H1 (cell line): ENCODE results near the gene TXNDC5. TPM values are rescaled to one million over a fixed set of nuclear protein-coding genes. Genes with fewer than 3 reads are reported as not detected.

Experiments used
- CTCF ChIA-PET: fragments of 300-600 bp; sonication (Branson Sonifier 250); formaldehyde crosslinking; loops from one replicate; lab custom pipeline; 2021; ENCODE audit not compliant: partially characterized antibody; lab: Charles Lee
- POLR2A ChIA-PET: fragments of 300-600 bp; sonication (Branson Sonifier 250); formaldehyde crosslinking; loops from one replicate; lab custom pipeline; 2021; ENCODE audit warnings: inconsistent platforms; ENCODE audit not compliant: partially characterized antibody; lab: Charles Lee
- DNase-seq, 2 experiments: peaks; one replicate each; pipeline versions ENCODE4 v3.0.0 to v3.0.0-alpha.2; 2010 to 2022; ENCODE audit warnings: low spot score in 2 of 2, low read depth in 1 of 2, mixed read lengths in 1 of 2
- FAIRE-seq: peaks from 2 replicates; lab custom pipeline; 2011; peaks lifted over from hg19 to GRCh38; lab: Jason Lieb, UNC
- H2AFZ ChIP-seq: 2 replicates; pipeline ENCODE4 v1.8.1; 2012; ENCODE audit warnings: low read length, inconsistent platforms
- H2AK5ac ChIP-seq: 2 replicates; pipeline ENCODE4 v1.6.1; 2013; ENCODE audit warnings: low read depth, low read length
- H2BK120ac ChIP-seq: replicated peaks from 2 replicates; pipeline ENCODE3; 2013; ENCODE audit warnings: low read depth, low read length, inconsistent platforms
- H2BK12ac ChIP-seq: 2 replicates; pipeline ENCODE4 v1.6.1; 2013; ENCODE audit warnings: low read depth, low read length
- H2BK15ac ChIP-seq: 2 replicates; pipeline ENCODE4 v1.6.1; 2013; ENCODE audit warnings: low read length
- H2BK20ac ChIP-seq: 2 replicates; pipeline ENCODE4 v1.6.1; 2013; ENCODE audit warnings: low read length
- H2BK5ac ChIP-seq: 2 replicates; pipeline ENCODE4 v1.6.1; 2013; ENCODE audit warnings: low read depth, low read length
- H3K14ac ChIP-seq: 2 replicates; pipeline ENCODE4 v1.6.1; 2013; ENCODE audit warnings: inconsistent platforms; ENCODE audit not compliant: insufficient read length
- H3K18ac ChIP-seq: 2 replicates; pipeline ENCODE4 v1.6.1; 2013; ENCODE audit warnings: low read length; ENCODE audit errors: extremely low read depth
- H3K23ac ChIP-seq: 2 replicates; pipeline ENCODE4 v1.6.1; 2013; ENCODE audit warnings: inconsistent platforms; ENCODE audit not compliant: insufficient read length
- H3K23me2 ChIP-seq: 2 replicates; pipeline ENCODE4 v1.6.1; 2013; ENCODE audit warnings: low read depth, low read length
- H3K27ac ChIP-seq: 2 replicates; pipeline ENCODE4 v1.6.1; 2011; ENCODE audit warnings: low read depth, low read length, inconsistent platforms
- H3K27me3 ChIP-seq, 4 experiments: replicated peaks in 1 of 4; 1 replicate in 1 of 4; 2 replicates in 3 of 4; pipeline versions ENCODE4 v1.6.1 to v1.8.1; 2011 to 2013; ENCODE audit warnings: low read length in 3 of 4, mild to moderate bottlenecking in 3 of 4, inconsistent platforms in 2 of 4, mixed read lengths in 2 of 4, moderate library complexity in 1 of 4; ENCODE audit not compliant: control insufficient read depth in 3 of 4, insufficient read depth in 3 of 4; ENCODE audit errors: extremely low read depth in 1 of 4
- H3K36me3 ChIP-seq, 4 experiments: 2 replicates each; pipeline versions ENCODE4 v1.6.1 to v1.8.1; 2011 to 2013; ENCODE audit warnings: mild to moderate bottlenecking in 4 of 4, low read length in 3 of 4, moderate library complexity in 2 of 4, control low read depth in 1 of 4, inconsistent platforms in 1 of 4; ENCODE audit not compliant: insufficient read depth in 4 of 4, control insufficient read depth in 2 of 4
- H3K4ac ChIP-seq: replicated peaks from 2 replicates; pipeline ENCODE3; 2013; ENCODE audit warnings: low read length, low read depth, mixed read lengths, inconsistent platforms; ENCODE audit not compliant: insufficient read length
- H3K4me1 ChIP-seq, 4 experiments: replicated peaks in 1 of 4; 1 replicate in 1 of 4; 2 replicates in 3 of 4; pipeline versions ENCODE4 v1.6.1 to v1.8.1; 2011 to 2013; ENCODE audit warnings: low read length in 3 of 4, inconsistent platforms in 2 of 4, mixed read lengths in 1 of 4; ENCODE audit not compliant: insufficient read depth in 4 of 4, control insufficient read depth in 3 of 4
- H3K4me2 ChIP-seq, 2 experiments: 2 replicates each; pipeline versions ENCODE4 v1.6.1 to v1.8.1; 2011 to 2013; ENCODE audit warnings: low read depth in 2 of 2, low read length in 2 of 2, control low read depth in 1 of 2, inconsistent platforms in 1 of 2, mild to moderate bottlenecking in 1 of 2; ENCODE audit not compliant: insufficient read depth in 1 of 2
- H3K4me3 ChIP-seq, 4 experiments: fragments of 200-600, 300-600 bp in 1 of 4; sonication (generic), shearing (Covaris generic), sonication (Bioruptor Twin) in 1 of 4; 2 replicates each; pipeline versions ENCODE4 v1.5.1 to v1.8.1; 2011 to 2016; ENCODE audit warnings: low read length in 4 of 4, low read depth in 3 of 4, control low read depth in 2 of 4, inconsistent platforms in 2 of 4, mild to moderate bottlenecking in 2 of 4, mixed read lengths in 1 of 4, moderate library complexity in 1 of 4; ENCODE audit not compliant: insufficient read depth in 2 of 4; ENCODE audit errors: extremely low read depth in 1 of 4
- H3K56ac ChIP-seq: replicated peaks from 2 replicates; pipeline ENCODE3; 2013; ENCODE audit warnings: low read depth, mild to moderate bottlenecking, mixed read lengths, low read length, inconsistent platforms; ENCODE audit not compliant: insufficient read length
- H3K79me1 ChIP-seq: 2 replicates; pipeline ENCODE4 v1.6.1; 2013; ENCODE audit warnings: low read depth, low read length, control low read depth
- H3K79me2 ChIP-seq, 2 experiments: 2 replicates each; pipeline versions ENCODE4 v1.6.1 to v1.8.1; 2012 to 2013; ENCODE audit warnings: low read length in 2 of 2, mild to moderate bottlenecking in 2 of 2, inconsistent platforms in 1 of 2; ENCODE audit not compliant: insufficient read depth in 2 of 2, control insufficient read depth in 1 of 2
- H3K9ac ChIP-seq, 4 experiments: replicated peaks in 1 of 4; 1 replicate in 1 of 4; 2 replicates in 3 of 4; pipeline versions ENCODE4 v1.6.1 to v1.8.1; 2011 to 2013; ENCODE audit warnings: low read depth in 3 of 4, low read length in 3 of 4, control low read depth in 2 of 4, mild to moderate bottlenecking in 2 of 4, moderate library complexity in 2 of 4, inconsistent platforms in 1 of 4; ENCODE audit errors: extremely low read depth in 1 of 4
- H3K9me3 ChIP-seq, 2 experiments: 2 replicates each; pipeline versions ENCODE4 v1.6.1 to v1.8.1; 2012 to 2013; ENCODE audit warnings: mild to moderate bottlenecking in 2 of 2, moderate library complexity in 2 of 2, control low read depth in 1 of 2, inconsistent platforms in 1 of 2, low read depth in 1 of 2, low read length in 1 of 2, mixed read lengths in 1 of 2; ENCODE audit not compliant: insufficient read depth in 2 of 2
- H4K20me1 ChIP-seq, 2 experiments: replicated peaks in 1 of 2; 2 replicates each; pipeline versions ENCODE3 to v1.8.1; 2011 to 2013; ENCODE audit warnings: inconsistent platforms in 2 of 2, low read length in 2 of 2, mild to moderate bottlenecking in 1 of 2; ENCODE audit not compliant: insufficient read depth in 2 of 2, control insufficient read depth in 1 of 2
- H4K5ac ChIP-seq: 2 replicates; pipeline ENCODE4 v1.6.1; 2013; ENCODE audit warnings: low read length, low read depth, mixed read lengths, inconsistent platforms; ENCODE audit not compliant: insufficient read length
- H4K8ac ChIP-seq: 2 replicates; pipeline ENCODE4 v1.8.0; 2013; ENCODE audit warnings: mild to moderate bottlenecking, moderate library complexity, low read length, inconsistent platforms; ENCODE audit not compliant: insufficient read depth; ENCODE audit errors: extremely low read depth
- H4K91ac ChIP-seq: replicated peaks from 2 replicates; pipeline ENCODE3; 2013; ENCODE audit warnings: low read length, mixed read lengths, inconsistent platforms; ENCODE audit not compliant: insufficient read length
- CBX5 ChIP-seq: fragments of 300-800, 300-1000 bp; sonication (generic); IDR thresholded peaks from 2 replicates; pipeline ENCODE4 v1.7.1; 2016; ENCODE audit warnings: antibody characterized with exemption, low read length, low read depth
- CHD1 ChIP-seq: IDR thresholded peaks from 2 replicates; pipeline ENCODE4 v1.6.1; 2012; ENCODE audit warnings: low read depth, low read length, improper control_type of control experiment
- E2F6 ChIP-seq: IDR thresholded peaks from 2 replicates; pipeline ENCODE4 v1.6.1; 2012; ENCODE audit warnings: inconsistent platforms
- EP300 ChIP-seq, 2 experiments: IDR thresholded peaks; 1 replicate in 1 of 2; 2 replicates in 1 of 2; pipeline ENCODE4 v1.6.1; 2011 to 2012; ENCODE audit warnings: low read depth in 2 of 2, low read length in 2 of 2, mild to moderate bottlenecking in 2 of 2, borderline replicate concordance in 1 of 2, inconsistent platforms in 1 of 2, moderate library complexity in 1 of 2
- HDAC2 ChIP-seq, 2 experiments: fragments of 300-600 bp in 1 of 2; sonication (generic) in 1 of 2; IDR thresholded peaks; 2 replicates each; pipeline ENCODE4 v1.6.1; 2011 to 2012; ENCODE audit warnings: low read depth in 2 of 2, low read length in 2 of 2, mild to moderate bottlenecking in 2 of 2, moderate library complexity in 2 of 2, borderline replicate concordance in 1 of 2, inconsistent platforms in 1 of 2
- HDAC6 ChIP-seq: IDR thresholded peaks from one replicate; pipeline ENCODE4 v1.7.1; 2012; ENCODE audit warnings: low read depth, mild to moderate bottlenecking, inconsistent platforms, low read length, moderate library complexity
- JUN ChIP-seq: IDR thresholded peaks from 2 replicates; pipeline ENCODE4 v1.6.1; 2011; ENCODE audit warnings: low read depth, mild to moderate bottlenecking, improper control_type of control experiment, low read length
- KDM5A ChIP-seq: fragments of 200-600 bp; IDR thresholded peaks from 2 replicates; pipeline ENCODE4 v1.7.1; 2012; ENCODE audit warnings: mild to moderate bottlenecking, low read length, inconsistent platforms, mixed read lengths
- PHF8 ChIP-seq: fragments of 200-600 bp; sonication (generic); conservative IDR thresholded peaks from 2 replicates; pipeline ENCODE4 v1.7.1; 2012; ENCODE audit warnings: low read depth, mild to moderate bottlenecking, inconsistent platforms, low read length, moderate library complexity
- POLR2AphosphoS5 ChIP-seq: IDR thresholded peaks from 2 replicates; pipeline ENCODE4 v1.6.1; 2011; ENCODE audit warnings: low read depth, low read length
- RFX5 ChIP-seq: IDR thresholded peaks from 2 replicates; pipeline ENCODE4 v1.6.1; 2011; ENCODE audit warnings: low read depth, low read length, improper control_type of control experiment, borderline replicate concordance
- TBP ChIP-seq: IDR thresholded peaks from 2 replicates; pipeline ENCODE4 v1.6.1; 2011; ENCODE audit warnings: low read depth, low read length, improper control_type of control experiment
- TCF12 ChIP-seq: IDR thresholded peaks from 2 replicates; pipeline ENCODE4 v1.6.1; 2011; ENCODE audit warnings: low read depth, mild to moderate bottlenecking, low read length
- TEAD4 ChIP-seq: IDR thresholded peaks from 2 replicates; pipeline ENCODE4 v1.6.1; 2012; ENCODE audit warnings: low read depth, low read length, inconsistent platforms, mixed read lengths
- WGBS, 2 experiments: shearing (Covaris generic) in 1 of 2; methylation state at CpG; one replicate each; pipeline versions ENCODE4 v1.1.6 to v1.1.7; 2013 to 2015; ENCODE audit warnings: low lambda C conversion rate in 2 of 2, mixed read lengths in 2 of 2, inconsistent platforms in 1 of 2, low coverage in 1 of 2, missing lambda C conversion rate in 1 of 2; ENCODE audit not compliant: insufficient replicate concordance in 2 of 2, insufficient coverage in 1 of 2, insufficient read length in 1 of 2; ENCODE audit errors: extremely low coverage in 1 of 2, missing lambda C conversion rate in 1 of 2; 5-methylcytosine and 5-hydroxymethylcytosine counted together
- polyA plus RNA-seq, 7 experiments: library from polyadenylated mRNA; depleted of rRNA in 3 of 7; stranded (reverse) in 5 of 7; unstranded in 2 of 7; fragments of >200 nt in 5 of 7; fragments of 200-250 nt in 2 of 7; gene quantifications; 1 replicate in 5 of 7; 2 replicates in 1 of 7; 4 replicates in 1 of 7; pipeline versions ENCODE4 v1.2.1 to v1.2.3, GENCODE V29; 2011 to 2013; ENCODE audit warnings: missing spikeins in 2 of 7, mixed read lengths in 2 of 7
- total RNA-seq: library from RNA; stranded (reverse); fragmentation: NEBNext Ultra II Directional; extraction: Animal tissue kit (Norgen Biotek cat#: 25700); gene quantifications from 2 replicates; pipeline ENCODE4 v1.2.1, GENCODE V29; 2021

TXNDC5 gene
- total and polyA plus RNA-seq, 2 of the 8 experiments (the other 6 are each of a cell fraction or from before 2014, with no cell fraction given), result 114 to 172 TPM

- Histone ChIP-seq H3K4me2 (no peak overlapping the region), H3K9ac (no peak overlapping the region), H2BK15ac (no peak overlapping the region), H3K27me3 (no peaks in the 10 kb centered on the region), H3K27ac (no peak overlapping the region), H3K23me2 (no peaks in the 10 kb centered on the region), H4K91ac (no peak overlapping the region), H4K5ac (no peak overlapping the region), H2AK5ac (no peak overlapping the region), H3K9me3 (no peaks in the 10 kb centered on the region), H3K4me1 (no peaks in the 10 kb centered on the region), H2BK12ac (no peak overlapping the region), H2BK120ac (no peak overlapping the region), H3K18ac (no peak overlapping the region), H3K56ac (no peak overlapping the region), H3K79me1 (no peaks in the 10 kb centered on the region), H3K23ac (no peak overlapping the region), H3K79me2 (no peaks in the 10 kb centered on the region), H3K4ac (no peak overlapping the region), H2AFZ (no peak overlapping the region), H2BK20ac (no peak overlapping the region), H3K14ac (no peak overlapping the region), H3K4me3 (no peak overlapping the region), H4K20me1 (no peaks in the 10 kb centered on the region), H4K8ac (no peak overlapping the region), H2BK5ac (no peak overlapping the region), H3K36me3 (no peaks in the 10 kb centered on the region)
- DNase-seq, result no peak
- 84% methylated on average over 4 of the region's 4 CpGs; no CpG with 5 or more reads in 1 of the 2 experiments for WGBS, 2 experiments
- ChIA-PET CTCF (no interaction called here), POLR2A (no interaction called here)
- FAIRE-seq, result no peak
- no peak for TF ChIP-seq EP300 (IDR thresholded peaks at IDR 0.05; ENCODE audit: borderline replicate concordance in 1 of 2, low read depth in 2 of 2, low read length in 2 of 2)
- no peak for TF ChIP-seq RFX5
- no peak for TF ChIP-seq CHD1
- no peak for TF ChIP-seq E2F6
- TF ChIP-seq PHF8, result no peak
- no peak for TF ChIP-seq HDAC2 (IDR thresholded peaks at IDR 0.05; ENCODE audit: borderline replicate concordance in 1 of 2, low read depth in 2 of 2, low read length in 2 of 2)
- no peak for TF ChIP-seq TCF12
- no peak for TF ChIP-seq KDM5A
- TF ChIP-seq HDAC6, result no peak
- TF ChIP-seq JUN, result no peak
- no peak for TF ChIP-seq TBP
- no peak for TF ChIP-seq CBX5
- TF ChIP-seq TEAD4, result no peak
- no peak for TF ChIP-seq POLR2AphosphoS5
Measured at GRCh38 chr6:7959453-7959852, 48.9 kb upstream of the TXNDC5 start.
